OCI-LY1 (cell line): ENCODE results near the gene CTXND1.

ENCODE experiments used
- H2AFZ ChIP-seq: fragments of 200-600 bp; sonication (generic), shearing (Covaris generic); 2 replicates; pipeline ENCODE4 v1.6.0; 2014; ENCODE audit warnings: antibody characterized with exemption, mild to moderate bottlenecking, low read length
- H3F3A ChIP-seq: fragments of 200-600 bp; sonication (generic), shearing (Covaris generic); 2 replicates; pipeline ENCODE4 v1.6.0; 2014; ENCODE audit warnings: mild to moderate bottlenecking, antibody characterized with exemption, low read length, moderate library complexity; ENCODE audit not compliant: insufficient read depth
- H3K27ac ChIP-seq: fragments of 200-600 bp; sonication (generic); 2 replicates; pipeline ENCODE4 v1.5.1; 2014; ENCODE audit warnings: low read length, mixed run types, mild to moderate bottlenecking, low read depth; ENCODE audit not compliant: poor library complexity, severe bottlenecking
- H3K27me3 ChIP-seq: fragments of 200-600 bp; sonication (generic); 2 replicates; pipeline ENCODE4 v1.6.0; 2014; ENCODE audit warnings: antibody characterized with exemption, mild to moderate bottlenecking, low read length, moderate library complexity; ENCODE audit not compliant: insufficient read depth
- H3K36me3 ChIP-seq: fragments of 200-600 bp; sonication (generic); 2 replicates; pipeline ENCODE4 v1.6.1; 2014; ENCODE audit warnings: mild to moderate bottlenecking, antibody characterized with exemption, low read length, moderate library complexity, mixed read lengths; ENCODE audit not compliant: insufficient read depth
- H3K4me1 ChIP-seq: fragments of 200-600 bp; sonication (generic); 2 replicates; pipeline ENCODE4 v1.5.1; 2014; ENCODE audit warnings: mild to moderate bottlenecking, low read length, moderate library complexity; ENCODE audit not compliant: insufficient read depth, severe bottlenecking
- H3K4me2 ChIP-seq: fragments of 200-600 bp; sonication (generic), shearing (Covaris generic); 2 replicates; pipeline ENCODE4 v1.6.1; 2014; ENCODE audit warnings: low read length
- H3K4me3 ChIP-seq: fragments of 200-600 bp; sonication (generic); 2 replicates; pipeline ENCODE4 v1.5.1; 2014; ENCODE audit warnings: low read length, low read depth, mild to moderate bottlenecking, mixed read lengths; ENCODE audit not compliant: poor library complexity, severe bottlenecking
- H3K79me2 ChIP-seq: fragments of 200-600 bp; shearing (Covaris generic); 2 replicates; pipeline ENCODE4 v1.6.1; 2016; ENCODE audit warnings: mixed run types, low read length, mixed read lengths; ENCODE audit not compliant: insufficient read depth
- H3K9ac ChIP-seq: fragments of 200-600 bp; sonication (generic), shearing (Covaris generic); 2 replicates; pipeline ENCODE4 v1.6.1; 2014; ENCODE audit warnings: mild to moderate bottlenecking, low read length, mixed read lengths
- H3K9me2 ChIP-seq: fragments of 200-600 bp; sonication (generic), shearing (Covaris generic); 2 replicates; pipeline ENCODE4 v1.6.1; 2014; ENCODE audit warnings: low read depth, mild to moderate bottlenecking, low read length, mixed read lengths
- H3K9me3 ChIP-seq: fragments of 200-600 bp; shearing (Covaris generic); 2 replicates; pipeline ENCODE4 v1.6.1; 2014; ENCODE audit warnings: low read length, mixed read lengths
- H4K20me1 ChIP-seq: fragments of 200-600 bp; sonication (generic), shearing (Covaris generic); 2 replicates; pipeline ENCODE4 v1.6.0; 2016; ENCODE audit warnings: mild to moderate bottlenecking, low read length; ENCODE audit not compliant: insufficient read depth
- CTCF ChIP-seq: fragments of 200-600 bp; sonication (generic), shearing (Covaris generic); IDR thresholded peaks from 2 replicates; pipeline ENCODE4 v1.5.1; 2017; ENCODE audit warnings: mild to moderate bottlenecking, antibody characterized with exemption, low read length, moderate library complexity, mixed read lengths
- EZH2 ChIP-seq: fragments of 200-600 bp; sonication (generic), shearing (Covaris generic); IDR thresholded peaks from 2 replicates; pipeline ENCODE4 v1.8.0; 2017; ENCODE audit warnings: borderline replicate concordance, mixed run types, mild to moderate bottlenecking, antibody characterized with exemption, low read length, moderate library complexity, mixed read lengths

CTXND1 gene

GRCh38 chr15:80216911-80217310 is 35.1 kb downstream of the CTXND1 start:
- no peaks in the 10 kb centered on the region for H3K4me1 ChIP-seq
- no peaks in the 10 kb centered on the region; the same call in 1 of the 2 replicates for H3K27me3 ChIP-seq
- no peak overlapping the region for H3K27ac ChIP-seq
- no peaks in the 10 kb centered on the region for H3K36me3 ChIP-seq
- H3K4me2 ChIP-seq, result no peak overlapping the region
- no peaks in the 10 kb centered on the region for H3K9me3 ChIP-seq
- TF ChIP-seq CTCF, result no peak
- TF ChIP-seq EZH2, result no peak
- H2AFZ ChIP-seq, result no peak overlapping the region
- H3K79me2 ChIP-seq, result no peaks in the 10 kb centered on the region
- H3F3A ChIP-seq, result no peaks in the 10 kb centered on the region
- no peak overlapping the region for H3K9ac ChIP-seq
- no peaks in the 10 kb centered on the region for H3K9me2 ChIP-seq
- H4K20me1 ChIP-seq, result no peaks in the 10 kb centered on the region
- no peak overlapping the region for H3K4me3 ChIP-seq

DNA sequence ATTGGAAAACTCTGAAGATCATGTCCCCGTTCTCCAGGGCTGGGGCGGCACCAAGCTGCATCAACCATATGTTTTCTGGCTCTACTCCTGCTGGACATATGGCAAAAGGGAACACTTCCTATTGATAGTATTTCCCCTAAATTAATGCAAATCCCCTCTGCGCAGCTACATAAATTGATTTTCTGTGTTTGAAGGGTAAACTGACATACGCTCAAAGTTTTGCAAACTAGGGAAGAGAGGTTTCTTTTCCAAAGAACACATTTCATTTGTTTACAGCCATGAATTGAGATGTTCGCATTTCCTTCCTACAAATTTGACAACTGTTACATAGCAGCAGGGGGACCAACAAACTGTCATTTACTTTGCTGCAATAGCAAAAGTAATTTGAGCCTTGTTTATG is 35.9 kb downstream of the CTXND1 start:
- Histone ChIP-seq H3K9me2 (no peaks in the 10 kb centered on the region), H3K4me2 (no peak overlapping the region), H4K20me1 (no peaks in the 10 kb centered on the region), H3K36me3 (no peaks in the 10 kb centered on the region), H3K27me3 (no peaks in the 10 kb centered on the region; the same call in 1 of the 2 replicates), H3F3A (no peaks in the 10 kb centered on the region), H3K9ac (no peak overlapping the region), H3K27ac (no peak overlapping the region), H3K4me1 (peaks cover 6% of the 10 kb centered on the region), H3K9me3 (no peaks in the 10 kb centered on the region), H3K4me3 (no peak overlapping the region), H3K79me2 (no peaks in the 10 kb centered on the region), H2AFZ (no peak overlapping the region)
- no peak for TF ChIP-seq EZH2
- TF ChIP-seq CTCF, result no peak

- Histone ChIP-seq H3K79me2 (no peaks in the 10 kb centered on the region), H3K27me3 (no peaks in the 10 kb centered on the region; the same call in 1 of the 2 replicates), H3F3A (no peaks in the 10 kb centered on the region), H3K4me3 (no peak overlapping the region), H3K36me3 (no peaks in the 10 kb centered on the region), H3K4me2 (no peak overlapping the region), H4K20me1 (no peaks in the 10 kb centered on the region), H3K4me1 (peaks cover 11% of the 10 kb centered on the region), H3K27ac (no peak overlapping the region), H3K9ac (no peak overlapping the region), H2AFZ (no peak overlapping the region), H3K9me2 (no peaks in the 10 kb centered on the region), H3K9me3 (no peaks in the 10 kb centered on the region)
- no peak for TF ChIP-seq CTCF
- no peak for TF ChIP-seq EZH2
Observed at GRCh38 chr15:80214910-80215309, 37.1 kb downstream of the CTXND1 start.
